ENCODE data around the gene CYP2C18.
"Not testable (repeated sequence)": the region's sequence is repeated elsewhere in the genome, so short reads cannot be mapped to it uniquely, and the experiment has no call there.

CYP2C18 gene

GRCh38 chr10:94666391-94667102, 17.0 kb upstream of the CYP2C18 start:
- TF ChIP-seq CTCF (IDR thresholded peaks at IDR 0.05; ENCODE audit: extremely low read depth, insufficient read depth, missing control alignments) = no peak
- no peak for DNase-seq (ENCODE audit: low spot score)
- in situ Hi-C loops (cut with MboI; ENCODE audit: low pct_unique_long_range_greater_than_20kb, low sequenced_read_pairs, unreplicated experiment) = no loop called here

DNA sequence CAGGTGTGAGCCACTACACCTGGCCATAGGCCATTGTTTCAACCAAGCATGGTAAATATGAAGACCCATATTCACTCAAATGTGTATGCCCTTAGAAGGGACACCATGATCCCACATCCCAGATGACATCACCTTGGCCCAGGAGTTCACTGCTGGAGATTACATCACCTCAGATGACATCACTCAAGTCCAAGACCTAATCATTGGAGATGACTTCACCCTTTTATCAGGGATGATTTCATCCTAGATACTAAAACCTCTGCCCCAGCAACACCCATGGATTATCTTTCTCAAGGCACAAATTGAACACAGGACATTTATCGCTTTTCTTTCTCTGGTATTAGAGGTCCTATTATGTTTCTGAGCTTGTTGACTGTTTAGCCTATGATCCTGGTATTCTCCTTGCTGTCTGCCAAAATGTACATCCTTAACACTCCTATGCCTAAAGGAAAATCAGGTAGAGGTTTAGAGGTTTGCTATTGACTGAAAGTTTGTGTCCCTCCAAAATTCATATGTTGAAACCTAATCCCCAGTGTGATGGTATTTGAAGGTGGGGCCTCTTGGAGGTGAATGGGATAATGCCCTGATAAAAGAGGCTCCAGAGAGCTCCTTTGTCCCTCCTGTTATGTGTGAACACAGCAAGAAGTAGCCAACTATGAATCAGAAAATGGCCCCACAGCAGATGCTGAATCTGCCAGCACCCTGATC, 9.8 kb upstream of the CYP2C18 start:
- TF ChIP-seq CTCF (IDR thresholded peaks at IDR 0.05; ENCODE audit: extremely low read depth, insufficient read depth, missing control alignments) = no peak
- no peak for DNase-seq (ENCODE audit: low spot score)
- in situ Hi-C loops (cut with MboI; ENCODE audit: low pct_unique_long_range_greater_than_20kb, low sequenced_read_pairs, unreplicated experiment) = no loop called here

DNA sequence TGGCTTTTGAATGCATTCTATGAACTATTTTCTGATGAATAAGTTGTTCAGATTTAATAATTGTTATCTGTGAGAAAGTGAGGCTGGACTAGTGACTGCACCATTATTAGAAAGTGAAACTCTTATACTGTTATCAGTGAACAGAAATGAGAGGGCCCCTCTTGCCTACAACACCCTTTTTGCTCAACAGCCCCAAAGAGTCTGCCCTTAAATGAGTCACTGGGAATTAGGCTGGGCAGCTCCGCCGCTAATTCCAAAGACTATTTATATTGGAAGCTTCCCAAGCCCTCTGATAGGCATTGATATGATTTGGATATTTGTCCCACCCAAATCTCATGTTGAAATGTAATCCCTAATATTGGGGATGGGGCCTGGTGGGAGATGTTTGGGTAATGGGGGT, 7.0 kb upstream of the CYP2C18 start:
- no peak for DNase-seq (ENCODE audit: low spot score)
- in situ Hi-C loops (cut with MboI; ENCODE audit: low pct_unique_long_range_greater_than_20kb, low sequenced_read_pairs, unreplicated experiment) = no loop called here
- no peak for TF ChIP-seq CTCF (IDR thresholded peaks at IDR 0.05; ENCODE audit: extremely low read depth, insufficient read depth, missing control alignments)

DNA sequence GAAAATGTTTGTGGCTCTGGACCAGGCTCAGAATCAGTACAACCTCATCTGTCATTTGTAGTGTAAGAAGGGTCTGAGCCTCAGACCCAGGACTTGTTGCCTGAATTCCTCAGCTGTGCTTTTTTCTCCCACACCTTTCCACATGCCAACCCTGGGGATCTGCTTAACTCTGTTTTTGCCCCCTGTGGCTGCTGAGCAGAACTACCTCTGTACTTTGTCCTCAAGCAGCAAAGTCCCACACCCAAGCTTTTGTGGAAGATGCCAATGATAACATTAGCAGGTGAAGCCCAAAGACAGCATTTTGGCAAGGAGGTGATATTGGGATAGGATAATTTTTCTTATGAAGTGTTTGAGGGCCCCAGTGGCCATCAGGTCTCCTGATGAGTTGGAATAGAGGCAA, 5.8 kb upstream of the CYP2C18 start:
- in situ Hi-C loops (cut with MboI; ENCODE audit: low pct_unique_long_range_greater_than_20kb, low sequenced_read_pairs, unreplicated experiment) = no loop called here
- no peak for DNase-seq (ENCODE audit: low spot score)
- TF ChIP-seq CTCF (IDR thresholded peaks at IDR 0.05; ENCODE audit: extremely low read depth, insufficient read depth, missing control alignments) = no peak

- no peak for DNase-seq (ENCODE audit: low spot score)
- TF ChIP-seq CTCF (IDR thresholded peaks at IDR 0.05; ENCODE audit: extremely low read depth, insufficient read depth, missing control alignments) = no peak
- in situ Hi-C loops (cut with MboI; ENCODE audit: low pct_unique_long_range_greater_than_20kb, low sequenced_read_pairs, unreplicated experiment) = no loop called here
These were observed 5.1 kb upstream of the CYP2C18 start for GRCh38 chr10:94678475-94678874.

DNA sequence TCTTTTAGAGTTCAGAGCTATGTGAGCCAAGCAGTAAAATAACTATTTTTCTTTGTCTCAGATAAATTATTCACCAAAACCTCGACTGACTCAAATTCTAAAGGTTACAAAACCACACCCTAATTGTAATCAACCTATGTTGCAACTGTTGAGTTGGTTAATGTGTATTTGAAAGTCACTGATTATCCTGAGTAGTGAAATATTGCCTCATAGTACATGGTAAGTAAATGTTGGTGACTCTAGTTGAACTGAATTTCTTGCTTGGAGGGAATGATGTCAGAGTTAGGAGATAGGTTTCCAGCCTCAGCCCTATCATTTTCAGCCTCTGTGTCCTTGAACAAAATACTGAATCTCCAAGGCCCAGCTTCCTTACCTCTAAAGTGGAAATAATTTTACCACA, 3.0 kb upstream of the CYP2C18 start:
- DNase-seq (ENCODE audit: low spot score) = no peak
- in situ Hi-C loops (cut with MboI; ENCODE audit: low pct_unique_long_range_greater_than_20kb, low sequenced_read_pairs, unreplicated experiment) = no loop called here
- no peak for TF ChIP-seq CTCF (IDR thresholded peaks at IDR 0.05; ENCODE audit: extremely low read depth, insufficient read depth, missing control alignments)

- in situ Hi-C loops (cut with MboI; ENCODE audit: low pct_unique_long_range_greater_than_20kb, low sequenced_read_pairs, unreplicated experiment); DNase-seq (ENCODE audit: low spot score): not testable (repeated sequence)
These were observed 893 bp upstream of the CYP2C18 start for GRCh38 chr10:94682636-94683035.
